Smooth muscle cell (in vitro differentiated cells): ENCODE measurements around the gene CERT1. TPM values are rescaled to one million over a fixed set of nuclear protein-coding genes. Genes with fewer than 3 reads are reported as not detected.

Source experiments
- DNase-seq: peaks from one replicate; lab custom pipeline; 2025; ENCODE audit not compliant: unreplicated experiment; lab: John Stamatoyannopoulos, UW
- H2AFZ ChIP-seq: fragments of 200-600 bp; sonication (generic); 2 replicates; pipeline ENCODE4 v1.6.0; 2016; ENCODE audit warnings: antibody characterized with exemption, low read depth, mild to moderate bottlenecking
- H3F3A ChIP-seq: fragments of 200-600 bp; sonication (generic); 2 replicates; pipeline ENCODE4 v1.6.0; 2017; ENCODE audit warnings: antibody characterized with exemption, low read depth
- H3K27ac ChIP-seq: fragments of 200-600 bp; sonication (generic); 2 replicates; pipeline ENCODE4 v1.5.1; 2016; ENCODE audit warnings: low read depth, mild to moderate bottlenecking
- H3K27me3 ChIP-seq: fragments of 200-600 bp; sonication (generic); 2 replicates; pipeline ENCODE4 v1.6.1; 2016; ENCODE audit warnings: low read depth, mild to moderate bottlenecking
- H3K36me3 ChIP-seq: fragments of 200-600 bp; sonication (generic); 2 replicates; pipeline ENCODE4 v1.5.1; 2016; ENCODE audit warnings: low read depth
- H3K4me1 ChIP-seq: fragments of 200-600 bp; sonication (generic); 2 replicates; pipeline ENCODE4 v1.5.1; 2016; ENCODE audit warnings: low read depth
- H3K4me2 ChIP-seq: fragments of 200-600 bp; sonication (generic); 2 replicates; pipeline ENCODE4 v1.6.0; 2016; ENCODE audit warnings: mild to moderate bottlenecking
- H3K4me3 ChIP-seq: fragments of 200-600 bp; sonication (generic); 2 replicates; pipeline ENCODE4 v1.5.1; 2016; ENCODE audit warnings: mild to moderate bottlenecking
- H3K79me2 ChIP-seq: fragments of 200-600 bp; sonication (generic); 2 replicates; pipeline ENCODE4 v1.6.0; 2016; ENCODE audit warnings: low read depth, mild to moderate bottlenecking
- H3K9ac ChIP-seq: fragments of 200-600 bp; sonication (generic); 2 replicates; pipeline ENCODE4 v1.6.0; 2016; ENCODE audit warnings: low read depth
- H3K9me3 ChIP-seq: fragments of 200-600 bp; sonication (generic); replicated peaks from 2 replicates; pipeline ENCODE4 v1.5.1; 2016; ENCODE audit warnings: low read depth
- H4K20me1 ChIP-seq: fragments of 200-600 bp; sonication (generic); 2 replicates; pipeline ENCODE4 v1.6.0; 2016; ENCODE audit warnings: low read depth
- CTCF ChIP-seq: fragments of 200-600 bp; sonication (generic); IDR thresholded peaks from 2 replicates; pipeline ENCODE4 v1.5.1; 2017; ENCODE audit warnings: borderline replicate concordance, mild to moderate bottlenecking, antibody characterized with exemption; ENCODE audit not compliant: insufficient read depth, poor library complexity, severe bottlenecking
- WGBS: methylation state at CpG from one replicate; pipeline ENCODE4 v1.1.7; 2016; ENCODE audit warnings: low lambda C conversion rate; 5-methylcytosine and 5-hydroxymethylcytosine counted together
- polyA plus RNA-seq: library from polyadenylated mRNA; unstranded; fragments of >200 nt; fragmentation: Nextera tagmentation; extraction: Ambion mirVana; gene quantifications from 2 replicates; pipeline ENCODE4 v1.2.1, GENCODE V29; 2016
- total RNA-seq: library from RNA; depleted of rRNA; stranded (reverse); fragments of >200 nt; gene quantifications from 2 replicates; pipeline ENCODE4 v1.2.3, GENCODE V29; 2014

The CERT1 gene
- total and polyA plus RNA-seq, 2 experiments from 2014 or later = 9.1 to 31.0 TPM

GRCh38 chr5:75368391-75368790 is 143.0 kb downstream of the CERT1 start:
- 53% methylated on average over 4 of the region's 4 CpGs for WGBS
- DNase-seq = no peak
- TF ChIP-seq CTCF = no peak

GRCh38 chr5:75367401-75367800 is 144.0 kb downstream of the CERT1 start:
- no peak for TF ChIP-seq CTCF
- Histone ChIP-seq H3K4me1 (no peaks in the 10 kb centered on the region), H3K27ac (no peak overlapping the region), H3K27me3 (no peaks in the 10 kb centered on the region), H3K9ac (no peak overlapping the region), H3K4me3 (no peak overlapping the region), H3K4me2 (no peak overlapping the region), H3K9me3 (no peaks in the 10 kb centered on the region), H3K79me2 (no peaks in the 10 kb centered on the region), H2AFZ (no peak overlapping the region), H3K36me3 (no peaks in the 10 kb centered on the region), H4K20me1 (peaks cover 6% of the 10 kb centered on the region), H3F3A (peaks cover 28% of the 10 kb centered on the region)
- no peak for DNase-seq

More at GRCh38 chr5:75368391-75368790, 143.0 kb downstream of the CERT1 start:
- H3F3A ChIP-seq = peaks cover 28% of the 10 kb centered on the region
- no peaks in the 10 kb centered on the region for H3K4me1 ChIP-seq
- H3K27me3 ChIP-seq = no peaks in the 10 kb centered on the region
- no peak overlapping the region for H3K9ac ChIP-seq
- H3K36me3 ChIP-seq = no peaks in the 10 kb centered on the region
- no peaks in the 10 kb centered on the region for H3K79me2 ChIP-seq
- H2AFZ ChIP-seq = no peak overlapping the region
- peak overlapping the region; percentile 12 for H3K4me2 ChIP-seq
- H4K20me1 ChIP-seq = no peaks in the 10 kb centered on the region
- H3K4me3 ChIP-seq = no peak overlapping the region
- H3K9me3 ChIP-seq = no peaks in the 10 kb centered on the region
- H3K27ac ChIP-seq = peak overlapping the region; percentile 14

GRCh38 chr5:75366787-75367186 is 144.6 kb downstream of the CERT1 start:
- Histone ChIP-seq H3K79me2 (no peaks in the 10 kb centered on the region), H3K4me3 (no peak overlapping the region), H2AFZ (no peak overlapping the region), H3K27ac (no peak overlapping the region), H3K4me2 (no peak overlapping the region), H3K9ac (no peak overlapping the region), H3K27me3 (no peaks in the 10 kb centered on the region), H3K4me1 (no peaks in the 10 kb centered on the region), H3K36me3 (no peaks in the 10 kb centered on the region), H3K9me3 (no peaks in the 10 kb centered on the region), H3F3A (peaks cover 34% of the 10 kb centered on the region), H4K20me1 (peaks cover 12% of the 10 kb centered on the region)
- no peak for DNase-seq
- TF ChIP-seq CTCF = no peak
- WGBS = 92% methylated on average over 9 of the region's 9 CpGs

DNA sequence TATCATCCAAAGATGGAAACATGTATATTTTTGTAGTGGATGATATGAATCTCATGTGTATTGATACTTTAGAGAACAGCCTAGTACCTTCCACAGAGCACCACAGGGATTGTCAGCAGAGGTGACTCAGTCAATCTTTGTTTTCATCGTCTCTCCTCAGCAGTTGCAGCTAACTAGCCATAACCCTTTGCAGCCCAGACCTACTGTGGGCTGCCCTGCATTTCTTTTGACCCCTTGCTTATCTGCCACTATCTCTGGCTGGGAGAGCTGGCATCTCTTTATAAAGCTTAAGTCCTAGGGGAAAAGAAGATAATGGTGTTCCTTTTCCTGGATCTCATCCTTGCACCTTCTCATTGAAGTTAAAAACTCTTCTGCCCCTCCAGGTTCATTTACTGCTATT is 145.7 kb downstream of the CERT1 start:
- no peak overlapping the region for H2AFZ ChIP-seq
- WGBS = 0% methylated on average over 1 of the region's 1 CpG
- no peaks in the 10 kb centered on the region for H3K27me3 ChIP-seq
- no peak overlapping the region for H3K9ac ChIP-seq
- no peaks in the 10 kb centered on the region for H3K9me3 ChIP-seq
- H4K20me1 ChIP-seq = peaks cover 22% of the 10 kb centered on the region
- no peak for TF ChIP-seq CTCF
- peaks cover 41% of the 10 kb centered on the region for H3F3A ChIP-seq
- no peak overlapping the region for H3K4me2 ChIP-seq
- DNase-seq = no peak
- H3K4me1 ChIP-seq = no peaks in the 10 kb centered on the region
- H3K36me3 ChIP-seq = no peaks in the 10 kb centered on the region
- H3K27ac ChIP-seq = no peak overlapping the region
- no peak overlapping the region for H3K4me3 ChIP-seq
- no peaks in the 10 kb centered on the region for H3K79me2 ChIP-seq
